ENCODE results near the gene GASK1A.

Gene GASK1A

GRCh38 chr3:43089081-43089480, 110.0 kb downstream of the GASK1A start:
- DNase-seq (ENCODE audit: low read depth) = no peak

GRCh38 chr3:43090238-43090637, 111.1 kb downstream of the GASK1A start:
- no peak for DNase-seq (ENCODE audit: low read depth)

- no peak for DNase-seq (ENCODE audit: low read depth)
These were observed 112.4 kb downstream of the GASK1A start for GRCh38 chr3:43091481-43091880.

- no peak for DNase-seq (ENCODE audit: low read depth)
These were observed 113.9 kb downstream of the GASK1A start for GRCh38 chr3:43093006-43093405.

GRCh38 chr3:43093974-43094373, 114.9 kb downstream of the GASK1A start:
- DNase-seq (ENCODE audit: low read depth) = no peak

- no peak for DNase-seq (ENCODE audit: low read depth)
These were observed 115.3 kb downstream of the GASK1A start for GRCh38 chr3:43094381-43094780.

- DNase-seq (ENCODE audit: low read depth) = no peak
These were observed 115.7 kb downstream of the GASK1A start for GRCh38 chr3:43094851-43095250.

- no peak for DNase-seq (ENCODE audit: low read depth)
These were observed 116.3 kb downstream of the GASK1A start for GRCh38 chr3:43095370-43095769.

GRCh38 chr3:43096761-43097160, 117.7 kb downstream of the GASK1A start:
- no peak for DNase-seq (ENCODE audit: low read depth)

- no peak for DNase-seq (ENCODE audit: low read depth)
These were observed 118.4 kb downstream of the GASK1A start for GRCh38 chr3:43097400-43098080.

- DNase-seq (ENCODE audit: low read depth) = no peak
These were observed 119.7 kb downstream of the GASK1A start for GRCh38 chr3:43098761-43099160.

- no peak for DNase-seq (ENCODE audit: low read depth)
These were observed 123.8 kb downstream of the GASK1A start for GRCh38 chr3:43102773-43103480.

- DNase-seq (ENCODE audit: low read depth) = no peak
These were observed 124.9 kb downstream of the GASK1A start for GRCh38 chr3:43104039-43104438.

GRCh38 chr3:43104660-43105595, 125.8 kb downstream of the GASK1A start:
- DNase-seq (ENCODE audit: low read depth) = no peak

GRCh38 chr3:43105596-43106292, 126.6 kb downstream of the GASK1A start, which contains the start of gene POMGNT2:
Gene POMGNT2, minus strand, starts transcription at chr3:43106079. Its CDS starts 24,648 bp downstream, at chr3:43081431.
- peak; percentile 70 for DNase-seq (ENCODE audit: low read depth)

GRCh38 chr3:43106293-43106628, 127.2 kb downstream of the GASK1A start:
- no peak for DNase-seq (ENCODE audit: low read depth)

Measured in T-helper 22 cell (primary cell).